OCI-LY1 (cell line): Measurements from ENCODE around the gene TMEM208.

Source experiments
- H2AFZ ChIP-seq: fragments of 200-600 bp; sonication (generic), shearing (Covaris generic); 2 replicates; pipeline ENCODE4 v1.6.0; 2014; ENCODE audit warnings: antibody characterized with exemption, mild to moderate bottlenecking, low read length
- H3F3A ChIP-seq: fragments of 200-600 bp; sonication (generic), shearing (Covaris generic); 2 replicates; pipeline ENCODE4 v1.6.0; 2014; ENCODE audit warnings: mild to moderate bottlenecking, antibody characterized with exemption, low read length, moderate library complexity; ENCODE audit not compliant: insufficient read depth
- H3K27ac ChIP-seq: fragments of 200-600 bp; sonication (generic); 2 replicates; pipeline ENCODE4 v1.5.1; 2014; ENCODE audit warnings: low read length, mixed run types, mild to moderate bottlenecking, low read depth; ENCODE audit not compliant: poor library complexity, severe bottlenecking
- H3K27me3 ChIP-seq: fragments of 200-600 bp; sonication (generic); 2 replicates; pipeline ENCODE4 v1.6.0; 2014; ENCODE audit warnings: antibody characterized with exemption, mild to moderate bottlenecking, low read length, moderate library complexity; ENCODE audit not compliant: insufficient read depth
- H3K36me3 ChIP-seq: fragments of 200-600 bp; sonication (generic); 2 replicates; pipeline ENCODE4 v1.6.1; 2014; ENCODE audit warnings: mild to moderate bottlenecking, antibody characterized with exemption, low read length, moderate library complexity, mixed read lengths; ENCODE audit not compliant: insufficient read depth
- H3K4me1 ChIP-seq: fragments of 200-600 bp; sonication (generic); 2 replicates; pipeline ENCODE4 v1.5.1; 2014; ENCODE audit warnings: mild to moderate bottlenecking, low read length, moderate library complexity; ENCODE audit not compliant: insufficient read depth, severe bottlenecking
- H3K4me2 ChIP-seq: fragments of 200-600 bp; sonication (generic), shearing (Covaris generic); 2 replicates; pipeline ENCODE4 v1.6.1; 2014; ENCODE audit warnings: low read length
- H3K4me3 ChIP-seq: fragments of 200-600 bp; sonication (generic); 2 replicates; pipeline ENCODE4 v1.5.1; 2014; ENCODE audit warnings: low read length, low read depth, mild to moderate bottlenecking, mixed read lengths; ENCODE audit not compliant: poor library complexity, severe bottlenecking
- H3K79me2 ChIP-seq: fragments of 200-600 bp; shearing (Covaris generic); 2 replicates; pipeline ENCODE4 v1.6.1; 2016; ENCODE audit warnings: mixed run types, low read length, mixed read lengths; ENCODE audit not compliant: insufficient read depth
- H3K9ac ChIP-seq: fragments of 200-600 bp; sonication (generic), shearing (Covaris generic); 2 replicates; pipeline ENCODE4 v1.6.1; 2014; ENCODE audit warnings: mild to moderate bottlenecking, low read length, mixed read lengths
- H3K9me2 ChIP-seq: fragments of 200-600 bp; sonication (generic), shearing (Covaris generic); 2 replicates; pipeline ENCODE4 v1.6.1; 2014; ENCODE audit warnings: low read depth, mild to moderate bottlenecking, low read length, mixed read lengths
- H3K9me3 ChIP-seq: fragments of 200-600 bp; shearing (Covaris generic); 2 replicates; pipeline ENCODE4 v1.6.1; 2014; ENCODE audit warnings: low read length, mixed read lengths
- H4K20me1 ChIP-seq: fragments of 200-600 bp; sonication (generic), shearing (Covaris generic); 2 replicates; pipeline ENCODE4 v1.6.0; 2016; ENCODE audit warnings: mild to moderate bottlenecking, low read length; ENCODE audit not compliant: insufficient read depth
- EZH2 ChIP-seq: fragments of 200-600 bp; sonication (generic), shearing (Covaris generic); IDR thresholded peaks from 2 replicates; pipeline ENCODE4 v1.8.0; 2017; ENCODE audit warnings: borderline replicate concordance, mixed run types, mild to moderate bottlenecking, antibody characterized with exemption, low read length, moderate library complexity, mixed read lengths
- TF ChIP-seq, protein P1 (sequence below): fragments of 200-600 bp; sonication (generic), shearing (Covaris generic); IDR thresholded peaks from 2 replicates; pipeline ENCODE4 v1.5.1; 2017; ENCODE audit warnings: mild to moderate bottlenecking, antibody characterized with exemption, low read length, moderate library complexity, mixed read lengths

Gene TMEM208

DNA sequence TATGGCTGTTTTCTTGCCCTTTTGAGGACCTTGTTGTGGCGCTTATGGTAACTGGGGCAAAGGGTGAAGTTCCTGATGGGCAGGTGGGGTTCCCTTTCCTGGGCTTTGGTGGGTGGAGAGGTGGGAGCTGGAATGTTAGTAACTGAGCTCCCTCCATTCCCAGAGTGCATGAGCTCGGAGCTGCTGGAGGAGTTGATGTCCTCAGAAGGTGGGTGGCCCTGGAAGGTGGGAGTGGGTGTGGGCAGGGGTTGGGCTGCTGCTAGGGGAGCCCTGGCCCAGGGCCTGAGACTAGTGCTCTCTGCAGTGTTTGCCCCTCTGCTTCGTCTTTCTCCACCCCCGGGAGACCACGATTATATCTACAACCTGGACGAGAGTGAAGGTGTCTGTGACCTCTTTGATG is 29.2 kb upstream of the TMEM208 start:
- no peaks in the 10 kb centered on the region for H4K20me1 ChIP-seq
- no peak overlapping the region for H3K4me3 ChIP-seq
- no peaks in the 10 kb centered on the region for H3K9me2 ChIP-seq
- H3K36me3 ChIP-seq = peaks cover 76% of the 10 kb centered on the region
- peak overlapping the region; percentile 45 for H3K27ac ChIP-seq
- H3K4me1 ChIP-seq = peaks cover 28% of the 10 kb centered on the region
- TF ChIP-seq, protein P1, sequence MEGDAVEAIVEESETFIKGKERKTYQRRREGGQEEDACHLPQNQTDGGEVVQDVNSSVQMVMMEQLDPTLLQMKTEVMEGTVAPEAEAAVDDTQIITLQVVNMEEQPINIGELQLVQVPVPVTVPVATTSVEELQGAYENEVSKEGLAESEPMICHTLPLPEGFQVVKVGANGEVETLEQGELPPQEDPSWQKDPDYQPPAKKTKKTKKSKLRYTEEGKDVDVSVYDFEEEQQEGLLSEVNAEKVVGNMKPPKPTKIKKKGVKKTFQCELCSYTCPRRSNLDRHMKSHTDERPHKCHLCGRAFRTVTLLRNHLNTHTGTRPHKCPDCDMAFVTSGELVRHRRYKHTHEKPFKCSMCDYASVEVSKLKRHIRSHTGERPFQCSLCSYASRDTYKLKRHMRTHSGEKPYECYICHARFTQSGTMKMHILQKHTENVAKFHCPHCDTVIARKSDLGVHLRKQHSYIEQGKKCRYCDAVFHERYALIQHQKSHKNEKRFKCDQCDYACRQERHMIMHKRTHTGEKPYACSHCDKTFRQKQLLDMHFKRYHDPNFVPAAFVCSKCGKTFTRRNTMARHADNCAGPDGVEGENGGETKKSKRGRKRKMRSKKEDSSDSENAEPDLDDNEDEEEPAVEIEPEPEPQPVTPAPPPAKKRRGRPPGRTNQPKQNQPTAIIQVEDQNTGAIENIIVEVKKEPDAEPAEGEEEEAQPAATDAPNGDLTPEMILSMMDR = no peak
- TF ChIP-seq EZH2 = no peak
- H3K27me3 ChIP-seq = no peaks in the 10 kb centered on the region
- H3F3A ChIP-seq = no peaks in the 10 kb centered on the region
- no peaks in the 10 kb centered on the region for H3K9me3 ChIP-seq
- H2AFZ ChIP-seq = no peak overlapping the region
- H3K79me2 ChIP-seq = peaks cover 10% of the 10 kb centered on the region
- H3K4me2 ChIP-seq = no peak overlapping the region
- no peak overlapping the region for H3K9ac ChIP-seq

- Histone ChIP-seq H3K4me3 (no peak overlapping the region), H3K27me3 (no peaks in the 10 kb centered on the region), H3K36me3 (peaks cover 82% of the 10 kb centered on the region), H3K9me2 (no peaks in the 10 kb centered on the region), H3K4me1 (peaks cover 22% of the 10 kb centered on the region), H3K9ac (no peak overlapping the region), H4K20me1 (no peaks in the 10 kb centered on the region), H3K9me3 (no peaks in the 10 kb centered on the region), H3K4me2 (peak overlapping the region; percentile 55; the same call in 1 of the 2 replicates), H3F3A (no peaks in the 10 kb centered on the region), H3K79me2 (peaks cover 4% of the 10 kb centered on the region; the same call in 1 of the 2 replicates), H3K27ac (peak overlapping the region; percentile 45), H2AFZ (no peak overlapping the region)
- no peak for TF ChIP-seq EZH2
- TF ChIP-seq, protein P1 = peak; percentile 98
Observed at GRCh38 chr16:67198238-67198734, 28.6 kb upstream of the TMEM208 start.

GRCh38 chr16:67199011-67199807 is 27.7 kb upstream of the TMEM208 start, which contains the start of gene ELMO3:
ELMO3 (plus strand) TSS chr16:67199131; CDS start chr16:67199327, 196 bp downstream.
- peaks cover 16% of the 10 kb centered on the region for H3K4me1 ChIP-seq
- no peaks in the 10 kb centered on the region for H3K9me3 ChIP-seq
- H3K36me3 ChIP-seq = peaks cover 83% of the 10 kb centered on the region
- H3K4me3 ChIP-seq = peak within 1 kb of the TSS; percentile 56
- H3K79me2 ChIP-seq = no peaks in the 10 kb centered on the region
- TF ChIP-seq, protein P1 = peak; percentile 42
- TF ChIP-seq EZH2 = no peak
- no peaks in the 10 kb centered on the region for H4K20me1 ChIP-seq
- peak within 1 kb of the TSS; percentile 55 for H3K4me2 ChIP-seq
- no peak within 1 kb of the TSS; the same call in 1 of the 2 replicates for H3K9ac ChIP-seq
- no peaks in the 10 kb centered on the region for H3K9me2 ChIP-seq
- no peaks in the 10 kb centered on the region for H3K27me3 ChIP-seq
- no peak within 1 kb of the TSS for H2AFZ ChIP-seq
- peak within 1 kb of the TSS; percentile 45 for H3K27ac ChIP-seq
- H3F3A ChIP-seq = no peaks in the 10 kb centered on the region
